ENCODE results near the gene RAB11A.

Gene RAB11A

GRCh38 chr15:65929573-65929972 lies 60.3 kb downstream of the RAB11A start:
- no peak overlapping the region for H2BK15ac ChIP-seq (ENCODE audit: low read length)
- no peak overlapping the region for H3K27ac ChIP-seq (replicated peaks; ENCODE audit: low read length)

GRCh38 chr15:65930134-65930533 lies 60.8 kb downstream of the RAB11A start:
- H2AK5ac ChIP-seq (ENCODE audit: low read depth, low read length) = peak overlapping the region; percentile 26
- no peak overlapping the region for H3K4me3 ChIP-seq (ENCODE audit: low read length in 2 of 2)
- WGBS, 2 donors (ENCODE audit: extremely low coverage in 2 of 2, insufficient read length in 2 of 2, insufficient replicate concordance in 1 of 2) = no CpG with 5 or more reads among the region's 6 CpGs
- H3K9me3 ChIP-seq (replicated peaks in 1 of 2; ENCODE audit: control insufficient read depth in 2 of 2, insufficient read depth in 1 of 2, low read depth in 1 of 2, low read length in 2 of 2) = no peaks in the 10 kb centered on the region
- H3K36me3 ChIP-seq (replicated peaks in 1 of 2; ENCODE audit: control insufficient read depth in 2 of 2, insufficient read depth in 2 of 2, low read length in 2 of 2) = no peaks in the 10 kb centered on the region
- H3K79me1 ChIP-seq (ENCODE audit: low read depth, low read length) = no peaks in the 10 kb centered on the region
- H3K18ac ChIP-seq (ENCODE audit: low read length) = no peak overlapping the region
- H3K4me2 ChIP-seq (ENCODE audit: insufficient read depth, low read length, poor library complexity, severe bottlenecking) = no peak overlapping the region
- no peak overlapping the region for H3K14ac ChIP-seq (ENCODE audit: low read length)
- H2AFZ ChIP-seq (ENCODE audit: low read length) = no peak overlapping the region
- no peak overlapping the region for H3K4ac ChIP-seq (ENCODE audit: low read length)
- H4K91ac ChIP-seq (ENCODE audit: low read depth, low read length, poor library complexity) = no peak overlapping the region
- no peak overlapping the region for H3K23ac ChIP-seq (ENCODE audit: low read depth, low read length, poor library complexity)
- no peak overlapping the region for H3K9ac ChIP-seq (ENCODE audit: low read depth, low read length, poor library complexity)
- H3K4me1 ChIP-seq (ENCODE audit: control insufficient read depth in 2 of 2, insufficient read depth in 1 of 2, low read depth in 1 of 2, low read length in 2 of 2) = no peaks in the 10 kb centered on the region
- no peak overlapping the region for H2BK5ac ChIP-seq (ENCODE audit: low read length)
- H3K27me3 ChIP-seq (ENCODE audit: control insufficient read depth in 3 of 3, insufficient read depth in 3 of 3, low read depth in 1 of 3, low read length in 3 of 3) = no peaks in the 10 kb centered on the region
- no peak overlapping the region for H4K8ac ChIP-seq (ENCODE audit: low read depth, low read length)
- H2BK120ac ChIP-seq (ENCODE audit: low read depth, low read length) = no peak overlapping the region
- no peak overlapping the region for H2BK15ac ChIP-seq (ENCODE audit: low read length)
- no peak for DNase-seq (ENCODE audit: low spot score)
- peak overlapping the region; percentile 51 for H2BK12ac ChIP-seq (ENCODE audit: low read length)
- H3K27ac ChIP-seq (replicated peaks; ENCODE audit: low read length) = no peak overlapping the region

More at GRCh38 chr15:65929573-65929972, 60.3 kb downstream of the RAB11A start:
- no peaks in the 10 kb centered on the region for H3K4me1 ChIP-seq (ENCODE audit: control insufficient read depth in 2 of 2, insufficient read depth in 1 of 2, low read depth in 1 of 2, low read length in 2 of 2)
- H3K23ac ChIP-seq (ENCODE audit: low read depth, low read length, poor library complexity) = peak overlapping the region; percentile 5
- no peak overlapping the region for H2BK5ac ChIP-seq (ENCODE audit: low read length)
- no peaks in the 10 kb centered on the region for H3K27me3 ChIP-seq (ENCODE audit: control insufficient read depth in 3 of 3, insufficient read depth in 3 of 3, low read depth in 1 of 3, low read length in 3 of 3)
- no peak for DNase-seq (ENCODE audit: low spot score)
- H3K14ac ChIP-seq (ENCODE audit: low read length) = no peak overlapping the region
- no peak overlapping the region for H4K91ac ChIP-seq (ENCODE audit: low read depth, low read length, poor library complexity)
- no peaks in the 10 kb centered on the region for H3K36me3 ChIP-seq (replicated peaks in 1 of 2; ENCODE audit: control insufficient read depth in 2 of 2, insufficient read depth in 2 of 2, low read length in 2 of 2)
- no peak overlapping the region for H3K4ac ChIP-seq (ENCODE audit: low read length)
- peak overlapping the region; percentile 26 for H2AK5ac ChIP-seq (ENCODE audit: low read depth, low read length)
- H2BK12ac ChIP-seq (ENCODE audit: low read length) = no peak overlapping the region
- no peak overlapping the region for H2AFZ ChIP-seq (ENCODE audit: low read length)
- H3K18ac ChIP-seq (ENCODE audit: low read length) = no peak overlapping the region
- H3K4me3 ChIP-seq (ENCODE audit: low read length in 2 of 2) = no peak overlapping the region
- H3K79me1 ChIP-seq (ENCODE audit: low read depth, low read length) = no peaks in the 10 kb centered on the region
- no peak overlapping the region for H2BK120ac ChIP-seq (ENCODE audit: low read depth, low read length)
- no peak overlapping the region for H3K4me2 ChIP-seq (ENCODE audit: insufficient read depth, low read length, poor library complexity, severe bottlenecking)
- H3K9me3 ChIP-seq (replicated peaks in 1 of 2; ENCODE audit: control insufficient read depth in 2 of 2, insufficient read depth in 1 of 2, low read depth in 1 of 2, low read length in 2 of 2) = no peaks in the 10 kb centered on the region
- H4K8ac ChIP-seq (ENCODE audit: low read depth, low read length) = no peak overlapping the region
- H3K9ac ChIP-seq (ENCODE audit: low read depth, low read length, poor library complexity) = no peak overlapping the region
- WGBS, 2 donors (ENCODE audit: extremely low coverage in 2 of 2, insufficient read length in 2 of 2, insufficient replicate concordance in 1 of 2) = no CpG with 5 or more reads among the region's 7 CpGs

- Histone ChIP-seq H3K9me3 (replicated peaks in 1 of 2; ENCODE audit: control insufficient read depth in 2 of 2, insufficient read depth in 1 of 2, low read depth in 1 of 2, low read length in 2 of 2) (no peaks in the 10 kb centered on the region), H4K91ac (ENCODE audit: low read depth, low read length, poor library complexity) (no peak overlapping the region), H2AFZ (ENCODE audit: low read length) (no peak overlapping the region), H3K14ac (ENCODE audit: low read length) (no peak overlapping the region), H3K27ac (replicated peaks; ENCODE audit: low read length) (no peak overlapping the region), H3K36me3 (replicated peaks in 1 of 2; ENCODE audit: control insufficient read depth in 2 of 2, insufficient read depth in 2 of 2, low read length in 2 of 2) (no peaks in the 10 kb centered on the region), H3K4me3 (ENCODE audit: low read length in 2 of 2) (no peak overlapping the region), H2BK12ac (ENCODE audit: low read length) (no peak overlapping the region), H3K23ac (ENCODE audit: low read depth, low read length, poor library complexity) (no peak overlapping the region), H2BK15ac (ENCODE audit: low read length) (no peak overlapping the region), H3K79me1 (ENCODE audit: low read depth, low read length) (no peaks in the 10 kb centered on the region), H3K4ac (ENCODE audit: low read length) (no peak overlapping the region), H3K4me1 (ENCODE audit: control insufficient read depth in 2 of 2, insufficient read depth in 1 of 2, low read depth in 1 of 2, low read length in 2 of 2) (no peaks in the 10 kb centered on the region), H2AK5ac (ENCODE audit: low read depth, low read length) (no peak overlapping the region), H3K18ac (ENCODE audit: low read length) (no peak overlapping the region), H2BK120ac (ENCODE audit: low read depth, low read length) (no peak overlapping the region), H3K9ac (ENCODE audit: low read depth, low read length, poor library complexity) (no peak overlapping the region), H2BK5ac (ENCODE audit: low read length) (no peak overlapping the region), H3K4me2 (ENCODE audit: insufficient read depth, low read length, poor library complexity, severe bottlenecking) (no peak overlapping the region), H3K27me3 (ENCODE audit: control insufficient read depth in 3 of 3, insufficient read depth in 3 of 3, low read depth in 1 of 3, low read length in 3 of 3) (no peaks in the 10 kb centered on the region), H4K8ac (ENCODE audit: low read depth, low read length) (no peak overlapping the region)
- DNase-seq (ENCODE audit: low spot score) = no peak
- no CpG with 5 or more reads among the region's 4 CpGs for WGBS, 2 donors (ENCODE audit: extremely low coverage in 2 of 2, insufficient read length in 2 of 2, insufficient replicate concordance in 1 of 2)
These were observed 61.9 kb downstream of the RAB11A start for GRCh38 chr15:65931221-65931620.

GRCh38 chr15:65935391-65935790 lies 66.1 kb downstream of the RAB11A start:
- no peak overlapping the region for H4K91ac ChIP-seq (ENCODE audit: low read depth, low read length, poor library complexity)
- H3K9me3 ChIP-seq (replicated peaks in 1 of 2; ENCODE audit: control insufficient read depth in 2 of 2, insufficient read depth in 1 of 2, low read depth in 1 of 2, low read length in 2 of 2) = no peaks in the 10 kb centered on the region
- no peak overlapping the region for H4K8ac ChIP-seq (ENCODE audit: low read depth, low read length)
- no peak overlapping the region for H2BK5ac ChIP-seq (ENCODE audit: low read length)
- no peak overlapping the region for H3K4me3 ChIP-seq (ENCODE audit: low read length in 2 of 2)
- no peak for DNase-seq (ENCODE audit: low spot score)
- H3K9ac ChIP-seq (ENCODE audit: low read depth, low read length, poor library complexity) = no peak overlapping the region
- H3K4me2 ChIP-seq (ENCODE audit: insufficient read depth, low read length, poor library complexity, severe bottlenecking) = no peak overlapping the region
- H2BK12ac ChIP-seq (ENCODE audit: low read length) = no peak overlapping the region
- no peaks in the 10 kb centered on the region for H3K36me3 ChIP-seq (replicated peaks in 1 of 2; ENCODE audit: control insufficient read depth in 2 of 2, insufficient read depth in 2 of 2, low read length in 2 of 2)
- H3K79me1 ChIP-seq (ENCODE audit: low read depth, low read length) = no peaks in the 10 kb centered on the region
- H3K27me3 ChIP-seq (ENCODE audit: control insufficient read depth in 3 of 3, insufficient read depth in 3 of 3, low read depth in 1 of 3, low read length in 3 of 3) = no peaks in the 10 kb centered on the region
- H2AK5ac ChIP-seq (ENCODE audit: low read depth, low read length) = no peak overlapping the region
- no CpG with 5 or more reads among the region's 2 CpGs for WGBS, 2 donors (ENCODE audit: extremely low coverage in 2 of 2, insufficient read length in 2 of 2, insufficient replicate concordance in 1 of 2)
- no peak overlapping the region for H3K4ac ChIP-seq (ENCODE audit: low read length)
- no peak overlapping the region for H2BK15ac ChIP-seq (ENCODE audit: low read length)
- H2BK120ac ChIP-seq (ENCODE audit: low read depth, low read length) = no peak overlapping the region
- H3K4me1 ChIP-seq (ENCODE audit: control insufficient read depth in 2 of 2, insufficient read depth in 1 of 2, low read depth in 1 of 2, low read length in 2 of 2) = no peaks in the 10 kb centered on the region
- H3K23ac ChIP-seq (ENCODE audit: low read depth, low read length, poor library complexity) = no peak overlapping the region
- H3K27ac ChIP-seq (replicated peaks; ENCODE audit: low read length) = no peak overlapping the region
- H3K18ac ChIP-seq (ENCODE audit: low read length) = no peak overlapping the region
- H3K14ac ChIP-seq (ENCODE audit: low read length) = no peak overlapping the region
- H2AFZ ChIP-seq (ENCODE audit: low read length) = no peak overlapping the region
